Transverse colon (tissue), 4 donors: ENCODE data around the gene PDE6A.

Experiments used
- EP300 ChIP-seq: sonication (generic); formaldehyde crosslinking; IDR thresholded peaks from one replicate; pipeline ENCODE4 v1.6.1; 2017; ENCODE audit warnings: antibody characterized with exemption, low read depth
- POLR2AphosphoS5 ChIP-seq, 3 donors: sonication (generic); formaldehyde crosslinking; IDR thresholded peaks; one replicate each; pipeline ENCODE4 v1.6.1; 2016; ENCODE audit warnings: antibody characterized with exemption in 3 of 3
- TF ChIP-seq, protein P1 (sequence below), 5 experiments: fragments of 200-600 bp in 3 of 5; fragments of 450-650 bp in 2 of 5; sonication (generic) in 3 of 5; IDR thresholded peaks; 1 replicate in 2 of 5; 2 replicates in 3 of 5; pipeline ENCODE4 v1.5.1; 2016 to 2017; ENCODE audit warnings: antibody characterized with exemption in 5 of 5, inconsistent platforms in 3 of 5, mild to moderate bottlenecking in 2 of 5, moderate library complexity in 1 of 5

DNA sequence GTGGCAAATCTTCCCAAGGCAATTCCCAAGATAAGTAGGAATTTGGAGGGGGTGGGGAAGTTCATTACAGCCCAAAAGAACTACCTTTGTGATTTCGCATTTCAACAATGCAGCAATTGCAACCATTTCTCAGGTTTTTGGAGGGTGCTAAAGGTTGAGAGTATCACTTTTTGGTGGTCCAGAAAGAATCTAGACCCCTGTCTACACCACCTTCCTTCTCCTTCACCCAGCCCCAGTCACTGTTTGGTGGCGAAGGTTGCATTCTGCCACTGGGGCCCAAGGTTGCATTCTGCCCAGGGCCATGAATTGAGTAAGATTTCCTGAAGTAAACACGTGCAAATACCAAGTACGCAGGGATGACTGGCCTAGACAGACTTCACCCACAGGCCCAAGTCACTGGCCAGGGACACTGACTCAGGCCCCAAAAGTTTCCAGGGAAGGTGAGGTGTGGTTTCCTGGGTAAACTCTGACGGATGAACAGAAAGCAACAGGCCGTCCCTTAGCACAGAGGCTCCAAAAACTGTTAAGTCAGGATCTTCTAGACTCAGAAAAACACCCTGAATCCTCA lies 5.7 kb downstream of the PDE6A start:
- TF ChIP-seq, protein P1, sequence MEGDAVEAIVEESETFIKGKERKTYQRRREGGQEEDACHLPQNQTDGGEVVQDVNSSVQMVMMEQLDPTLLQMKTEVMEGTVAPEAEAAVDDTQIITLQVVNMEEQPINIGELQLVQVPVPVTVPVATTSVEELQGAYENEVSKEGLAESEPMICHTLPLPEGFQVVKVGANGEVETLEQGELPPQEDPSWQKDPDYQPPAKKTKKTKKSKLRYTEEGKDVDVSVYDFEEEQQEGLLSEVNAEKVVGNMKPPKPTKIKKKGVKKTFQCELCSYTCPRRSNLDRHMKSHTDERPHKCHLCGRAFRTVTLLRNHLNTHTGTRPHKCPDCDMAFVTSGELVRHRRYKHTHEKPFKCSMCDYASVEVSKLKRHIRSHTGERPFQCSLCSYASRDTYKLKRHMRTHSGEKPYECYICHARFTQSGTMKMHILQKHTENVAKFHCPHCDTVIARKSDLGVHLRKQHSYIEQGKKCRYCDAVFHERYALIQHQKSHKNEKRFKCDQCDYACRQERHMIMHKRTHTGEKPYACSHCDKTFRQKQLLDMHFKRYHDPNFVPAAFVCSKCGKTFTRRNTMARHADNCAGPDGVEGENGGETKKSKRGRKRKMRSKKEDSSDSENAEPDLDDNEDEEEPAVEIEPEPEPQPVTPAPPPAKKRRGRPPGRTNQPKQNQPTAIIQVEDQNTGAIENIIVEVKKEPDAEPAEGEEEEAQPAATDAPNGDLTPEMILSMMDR (IDR thresholded peaks at IDR 0.05), result no peak
- TF ChIP-seq POLR2AphosphoS5 (IDR thresholded peaks at IDR 0.05) (no peak), EP300 (no peak)
